Endodermal cell (in vitro differentiated cells): Measurements from ENCODE around the gene PHOSPHO1. TPM values are rescaled to one million over a fixed set of nuclear protein-coding genes. Genes with fewer than 3 reads are reported as not detected.

Experiments
- DNase-seq: peaks from one replicate; pipeline ENCODE4 v3.0.0-alpha.2; 2017
- H3K27ac ChIP-seq: 2 replicates; pipeline ENCODE4 v1.5.1; 2013; ENCODE audit warnings: mild to moderate bottlenecking, low read depth, low read length, moderate library complexity
- H3K27me3 ChIP-seq: 2 replicates; pipeline ENCODE4 v1.6.1; 2013; ENCODE audit warnings: mild to moderate bottlenecking, low read length, moderate library complexity; ENCODE audit not compliant: insufficient read depth, control insufficient read depth, poor library complexity, severe bottlenecking
- H3K36me3 ChIP-seq: 2 replicates; pipeline ENCODE4 v1.7.0; 2013; ENCODE audit warnings: mild to moderate bottlenecking, low read length, moderate library complexity; ENCODE audit not compliant: control insufficient read depth, insufficient read depth
- H3K4me1 ChIP-seq: one replicate; pipeline ENCODE4 v1.7.0; 2013; ENCODE audit warnings: low read length; ENCODE audit not compliant: control insufficient read depth, insufficient read depth
- H3K4me3 ChIP-seq: 2 replicates; pipeline ENCODE4 v1.5.1; 2013; ENCODE audit warnings: mild to moderate bottlenecking, low read length, moderate library complexity
- H3K9ac ChIP-seq: 2 replicates; pipeline ENCODE4 v1.6.1; 2013; ENCODE audit warnings: mild to moderate bottlenecking, low read length, moderate library complexity; ENCODE audit not compliant: poor library complexity, severe bottlenecking; ENCODE audit errors: extremely low read depth
- H3K9me3 ChIP-seq: 2 replicates; pipeline ENCODE4 v1.6.1; 2013; ENCODE audit warnings: mild to moderate bottlenecking, low read length, moderate library complexity; ENCODE audit not compliant: control insufficient read depth
- H3K27ac Mint-ChIP-seq: 2 replicates; pipeline ENCODE4 v1.8.0; 2020; ENCODE audit warnings: mixed read lengths
- H3K27me3 Mint-ChIP-seq: 2 replicates; pipeline ENCODE4 v1.8.0; 2021; ENCODE audit warnings: mild to moderate bottlenecking, mixed read lengths; ENCODE audit not compliant: insufficient read depth
- H3K36me3 Mint-ChIP-seq: 2 replicates; pipeline ENCODE4 v1.8.0; 2020; ENCODE audit warnings: low read depth, mixed read lengths
- H3K4me1 Mint-ChIP-seq: 2 replicates; pipeline ENCODE4 v1.8.0; 2020; ENCODE audit warnings: mixed read lengths
- H3K4me3 Mint-ChIP-seq: 2 replicates; pipeline ENCODE4 v1.8.0; 2020; ENCODE audit warnings: mild to moderate bottlenecking, moderate library complexity, mixed read lengths
- H3K9me3 Mint-ChIP-seq: 2 replicates; pipeline ENCODE4 v1.8.0; 2020; ENCODE audit warnings: mild to moderate bottlenecking, mixed read lengths
- CTCF ChIP-seq: fragments of 200-600 bp; sonication (generic); conservative IDR thresholded peaks from 2 replicates; pipeline ENCODE4 v1.5.0; 2021; ENCODE audit warnings: antibody characterized with exemption, mild to moderate bottlenecking
- WGBS, 2 experiments: methylation state at CpG; one replicate each; pipeline versions ENCODE4 v1.1.5 to v1.1.7; 2013; ENCODE audit warnings: missing lambda C conversion rate in 2 of 2, mixed read lengths in 1 of 2; ENCODE audit not compliant: insufficient coverage in 1 of 2, insufficient read length in 1 of 2; 5-methylcytosine and 5-hydroxymethylcytosine counted together
- total RNA-seq, 2 donors: library from RNA; stranded (reverse); fragmentation: NEBNext Ultra II Directional in 1 of 2; extraction: Animal tissue kit (Norgen Biotek cat#: 25700) in 1 of 2; gene quantifications; 2 replicates in 1 of 2; 3 replicates in 1 of 2; pipeline ENCODE4 v1.2.1, GENCODE V29; 2021

The PHOSPHO1 gene
- total RNA-seq, 2 donors from 2014 or later = 0.82 to 1.3 TPM

- Histone ChIP-seq H3K36me3 (no peaks in the 10 kb centered on the region), H3K9ac (peak overlapping the region; percentile 89), H3K4me3 (peak overlapping the region; percentile 79), H3K27me3 (peaks cover 5% of the 10 kb centered on the region), H3K4me1 (no peaks in the 10 kb centered on the region), H3K9me3 (no peaks in the 10 kb centered on the region), H3K27ac (peak overlapping the region; percentile 92)
- H3K27ac Mint-ChIP-seq = peak overlapping the region; percentile 99
- peak; percentile 53 for TF ChIP-seq CTCF
- H3K4me1 Mint-ChIP-seq = no peaks in the 10 kb centered on the region
- DNase-seq = peak; percentile 99
- H3K27me3 Mint-ChIP-seq = peaks cover 18% of the 10 kb centered on the region
- H3K4me3 Mint-ChIP-seq = peak overlapping the region; percentile 92
- WGBS, 2 experiments = 0% methylated on average over 33 to 53 of the region's 53 CpGs
- no peaks in the 10 kb centered on the region for H3K9me3 Mint-ChIP-seq
- no peaks in the 10 kb centered on the region for H3K36me3 Mint-ChIP-seq
Measured at GRCh38 chr17:49191917-49192741, 38.5 kb downstream of the PHOSPHO1 start.

- Mint-ChIP-seq H3K36me3 (no peaks in the 10 kb centered on the region), H3K9me3 (peaks cover 3% of the 10 kb centered on the region), H3K27me3 (peaks cover 18% of the 10 kb centered on the region), H3K4me3 (peak overlapping the region; percentile 92), H3K27ac (peak overlapping the region; percentile 99), H3K4me1 (no peaks in the 10 kb centered on the region)
- no peaks in the 10 kb centered on the region for H3K4me1 ChIP-seq
- H3K9ac ChIP-seq = peak overlapping the region; percentile 89
- H3K27ac ChIP-seq = peak overlapping the region; percentile 92
- TF ChIP-seq CTCF = no peak
- H3K27me3 ChIP-seq = peaks cover 5% of the 10 kb centered on the region
- 10% methylated on average over 6 of the region's 8 CpGs for WGBS, 2 experiments
- H3K36me3 ChIP-seq = no peaks in the 10 kb centered on the region
- H3K4me3 ChIP-seq = peak overlapping the region; percentile 79
- H3K9me3 ChIP-seq = no peaks in the 10 kb centered on the region
- DNase-seq = no peak
Measured at GRCh38 chr17:49191409-49191916, 39.1 kb downstream of the PHOSPHO1 start.

- Histone ChIP-seq H3K4me3 (no peak overlapping the region), H3K27ac (no peak overlapping the region), H3K36me3 (no peaks in the 10 kb centered on the region), H3K9ac (no peak overlapping the region), H3K27me3 (peaks cover 5% of the 10 kb centered on the region), H3K4me1 (no peaks in the 10 kb centered on the region), H3K9me3 (peaks cover 3% of the 10 kb centered on the region)
- TF ChIP-seq CTCF = no peak
- peaks cover 8% of the 10 kb centered on the region for H3K9me3 Mint-ChIP-seq
- H3K36me3 Mint-ChIP-seq = no peaks in the 10 kb centered on the region
- peak overlapping the region; percentile 24 for H3K4me3 Mint-ChIP-seq
- DNase-seq = no peak
- WGBS, 2 experiments = 88 to 91% methylated on average over 2 to 3 of the region's 4 CpGs
- no peak overlapping the region for H3K27ac Mint-ChIP-seq
- H3K27me3 Mint-ChIP-seq = peaks cover 18% of the 10 kb centered on the region
- no peaks in the 10 kb centered on the region for H3K4me1 Mint-ChIP-seq
Measured at GRCh38 chr17:49190932-49191331, 39.7 kb downstream of the PHOSPHO1 start.
